ENCODE data around the gene FBXO42.

DNA sequence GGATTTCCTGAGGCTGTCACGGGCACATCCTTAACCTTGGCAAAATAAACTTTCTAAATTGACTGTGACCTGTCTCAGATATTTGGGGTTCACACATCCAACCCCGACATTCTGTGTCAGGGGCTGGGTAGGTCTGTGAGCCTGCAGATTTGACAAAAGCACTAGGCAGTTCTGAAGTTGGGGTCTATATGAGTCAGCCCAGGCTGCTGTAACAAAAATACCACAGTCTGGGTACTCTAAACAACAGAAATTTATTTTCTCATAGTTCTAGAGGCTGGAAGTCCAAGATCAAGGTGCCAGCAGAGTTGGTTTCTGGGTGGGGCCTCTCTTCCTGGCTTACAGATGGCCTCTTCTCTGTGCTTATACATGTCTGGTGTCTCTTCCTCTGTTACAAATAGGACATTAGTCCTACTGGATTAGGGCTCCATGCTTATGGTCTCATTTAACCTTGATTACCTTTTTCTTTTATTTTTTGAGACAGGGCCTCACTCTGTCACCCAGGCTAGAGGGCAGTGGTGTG is 112.2 kb downstream of the FBXO42 start:
- no peak for TF ChIP-seq POLR2A (IDR thresholded peaks at IDR 0.05; ENCODE audit: low read depth, low read length)
- TF ChIP-seq, protein P1, sequence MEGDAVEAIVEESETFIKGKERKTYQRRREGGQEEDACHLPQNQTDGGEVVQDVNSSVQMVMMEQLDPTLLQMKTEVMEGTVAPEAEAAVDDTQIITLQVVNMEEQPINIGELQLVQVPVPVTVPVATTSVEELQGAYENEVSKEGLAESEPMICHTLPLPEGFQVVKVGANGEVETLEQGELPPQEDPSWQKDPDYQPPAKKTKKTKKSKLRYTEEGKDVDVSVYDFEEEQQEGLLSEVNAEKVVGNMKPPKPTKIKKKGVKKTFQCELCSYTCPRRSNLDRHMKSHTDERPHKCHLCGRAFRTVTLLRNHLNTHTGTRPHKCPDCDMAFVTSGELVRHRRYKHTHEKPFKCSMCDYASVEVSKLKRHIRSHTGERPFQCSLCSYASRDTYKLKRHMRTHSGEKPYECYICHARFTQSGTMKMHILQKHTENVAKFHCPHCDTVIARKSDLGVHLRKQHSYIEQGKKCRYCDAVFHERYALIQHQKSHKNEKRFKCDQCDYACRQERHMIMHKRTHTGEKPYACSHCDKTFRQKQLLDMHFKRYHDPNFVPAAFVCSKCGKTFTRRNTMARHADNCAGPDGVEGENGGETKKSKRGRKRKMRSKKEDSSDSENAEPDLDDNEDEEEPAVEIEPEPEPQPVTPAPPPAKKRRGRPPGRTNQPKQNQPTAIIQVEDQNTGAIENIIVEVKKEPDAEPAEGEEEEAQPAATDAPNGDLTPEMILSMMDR (IDR thresholded peaks at IDR 0.05; ENCODE audit: extremely low read depth in 1 of 2, insufficient read depth in 1 of 2, low read depth in 1 of 2, low read length in 2 of 2): no peak
- TF ChIP-seq MYC (IDR thresholded peaks at IDR 0.05; ENCODE audit: low read depth, low read length): no peak
- TF ChIP-seq EZH2 (IDR thresholded peaks at IDR 0.05; ENCODE audit: borderline replicate concordance, low read depth, low read length, severe bottlenecking): no peak
- no peak for TF ChIP-seq POLR2AphosphoS5 (IDR thresholded peaks at IDR 0.05; ENCODE audit: insufficient read depth, low read depth, low read length)
- TF ChIP-seq FOS (IDR thresholded peaks at IDR 0.05; ENCODE audit: borderline replicate concordance, insufficient read depth, low read length): no peak

All from endothelial cell of umbilical vein (primary cell).